Measurements from ENCODE around the gene EIF6. TPM values are rescaled to one million over a fixed set of nuclear protein-coding genes. Genes with fewer than 3 reads are reported as not detected.

Gene EIF6
- total and polyA plus RNA-seq, 9 of the 15 experiments (the other 6 are each of a cell fraction or from before 2014, with no cell fraction given): 165 to 832 (median 229) TPM

GRCh38 chr20:35281506-35282101 is 3.0 kb downstream of the EIF6 start:
- WGBS (ENCODE audit: insufficient coverage, low coverage, missing lambda C conversion rate): over 99% methylated on average over 8 of the region's 10 CpGs
- peaks cover 61% of the 10 kb centered on the region for H3K36me3 ChIP-seq (ENCODE audit: control insufficient read depth, insufficient read depth, low read length)
- CTCF ChIA-PET (ENCODE audit: low intra/inter-chr PET ratio): no interaction called here
- TF ChIP-seq POLR3A (IDR thresholded peaks at IDR 0.05; ENCODE audit: borderline replicate concordance, extremely low read depth, insufficient read depth, insufficient read length) (no peak), RBM25 (IDR thresholded peaks at IDR 0.05; ENCODE audit: low read depth, low read length, severe bottlenecking) (peak; percentile 64), GATAD2B (IDR thresholded peaks at IDR 0.05; ENCODE audit: borderline replicate concordance) (no peak), ZNF780A (CRISPR knock-in tag; IDR thresholded peaks at IDR 0.05) (no peak), PTTG1 (tag; IDR thresholded peaks at IDR 0.05; ENCODE audit: low read depth) (no peak), ZNF121 (CRISPR knock-in tag; conservative IDR thresholded peaks at IDR 0.05) (peak; percentile 98), RBFOX2 (IDR thresholded peaks at IDR 0.05; ENCODE audit: low read depth, low read length) (0 out of 2 replicates have a peak, but pooled peaks have one; percentile 11), PTBP1 (IDR thresholded peaks at IDR 0.05; ENCODE audit: low read depth, low read length) (no peak), POLR2A (conservative IDR thresholded peaks at IDR 0.05) (0 out of 2 replicates have a peak, but pooled peaks have one; percentile 10), IFI16 (CRISPR knock-in tag; IDR thresholded peaks at IDR 0.05) (no peak), POLR2H (tag; IDR thresholded peaks at IDR 0.05; ENCODE audit: low read depth) (no peak), ERF (CRISPR knock-in tag; IDR thresholded peaks at IDR 0.05) (no peak), BCOR (IDR thresholded peaks at IDR 0.05) (peak; percentile 43; the same call in 1 of the 2 replicates), DDX20 (tag; IDR thresholded peaks at IDR 0.05; ENCODE audit: low read depth) (no peak), ZNF717 (CRISPR knock-in tag; IDR thresholded peaks at IDR 0.05) (no peak), ZNF133 (CRISPR knock-in tag; IDR thresholded peaks at IDR 0.05) (no peak), NFE2L1 (tag; IDR thresholded peaks at IDR 0.05; ENCODE audit: borderline replicate concordance, low read depth) (no peak)
- TF ChIP-seq, protein P1, sequence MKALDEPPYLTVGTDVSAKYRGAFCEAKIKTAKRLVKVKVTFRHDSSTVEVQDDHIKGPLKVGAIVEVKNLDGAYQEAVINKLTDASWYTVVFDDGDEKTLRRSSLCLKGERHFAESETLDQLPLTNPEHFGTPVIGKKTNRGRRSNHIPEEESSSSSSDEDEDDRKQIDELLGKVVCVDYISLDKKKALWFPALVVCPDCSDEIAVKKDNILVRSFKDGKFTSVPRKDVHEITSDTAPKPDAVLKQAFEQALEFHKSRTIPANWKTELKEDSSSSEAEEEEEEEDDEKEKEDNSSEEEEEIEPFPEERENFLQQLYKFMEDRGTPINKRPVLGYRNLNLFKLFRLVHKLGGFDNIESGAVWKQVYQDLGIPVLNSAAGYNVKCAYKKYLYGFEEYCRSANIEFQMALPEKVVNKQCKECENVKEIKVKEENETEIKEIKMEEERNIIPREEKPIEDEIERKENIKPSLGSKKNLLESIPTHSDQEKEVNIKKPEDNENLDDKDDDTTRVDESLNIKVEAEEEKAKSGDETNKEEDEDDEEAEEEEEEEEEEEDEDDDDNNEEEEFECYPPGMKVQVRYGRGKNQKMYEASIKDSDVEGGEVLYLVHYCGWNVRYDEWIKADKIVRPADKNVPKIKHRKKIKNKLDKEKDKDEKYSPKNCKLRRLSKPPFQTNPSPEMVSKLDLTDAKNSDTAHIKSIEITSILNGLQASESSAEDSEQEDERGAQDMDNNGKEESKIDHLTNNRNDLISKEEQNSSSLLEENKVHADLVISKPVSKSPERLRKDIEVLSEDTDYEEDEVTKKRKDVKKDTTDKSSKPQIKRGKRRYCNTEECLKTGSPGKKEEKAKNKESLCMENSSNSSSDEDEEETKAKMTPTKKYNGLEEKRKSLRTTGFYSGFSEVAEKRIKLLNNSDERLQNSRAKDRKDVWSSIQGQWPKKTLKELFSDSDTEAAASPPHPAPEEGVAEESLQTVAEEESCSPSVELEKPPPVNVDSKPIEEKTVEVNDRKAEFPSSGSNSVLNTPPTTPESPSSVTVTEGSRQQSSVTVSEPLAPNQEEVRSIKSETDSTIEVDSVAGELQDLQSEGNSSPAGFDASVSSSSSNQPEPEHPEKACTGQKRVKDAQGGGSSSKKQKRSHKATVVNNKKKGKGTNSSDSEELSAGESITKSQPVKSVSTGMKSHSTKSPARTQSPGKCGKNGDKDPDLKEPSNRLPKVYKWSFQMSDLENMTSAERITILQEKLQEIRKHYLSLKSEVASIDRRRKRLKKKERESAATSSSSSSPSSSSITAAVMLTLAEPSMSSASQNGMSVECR (CRISPR knock-in tag; IDR thresholded peaks at IDR 0.05): no peak
- TF ChIP-seq, protein P2, sequence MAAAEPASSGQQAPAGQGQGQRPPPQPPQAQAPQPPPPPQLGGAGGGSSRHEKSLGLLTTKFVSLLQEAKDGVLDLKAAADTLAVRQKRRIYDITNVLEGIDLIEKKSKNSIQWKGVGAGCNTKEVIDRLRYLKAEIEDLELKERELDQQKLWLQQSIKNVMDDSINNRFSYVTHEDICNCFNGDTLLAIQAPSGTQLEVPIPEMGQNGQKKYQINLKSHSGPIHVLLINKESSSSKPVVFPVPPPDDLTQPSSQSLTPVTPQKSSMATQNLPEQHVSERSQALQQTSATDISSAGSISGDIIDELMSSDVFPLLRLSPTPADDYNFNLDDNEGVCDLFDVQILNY (CRISPR knock-in tag; IDR thresholded peaks at IDR 0.05): no peak

More at GRCh38 chr20:35281506-35282101, 3.0 kb downstream of the EIF6 start:
- DNase-seq (ENCODE audit: extremely low read depth in 1 of 4, low spot score in 3 of 4) (no peak), FAIRE-seq (no peak), ATAC-seq (no peak)
- no peaks in the 10 kb centered on the region for H3K9me1 ChIP-seq (ENCODE audit: control insufficient read depth, insufficient read depth, low read length)
- no peak overlapping the region for H3K9ac ChIP-seq (ENCODE audit: insufficient read depth in 1 of 2, low read depth in 2 of 2, low read length in 2 of 2)
- H3K9me3 ChIP-seq (replicated peaks; ENCODE audit: control insufficient read depth, insufficient read depth, low read depth, low read length): no peaks in the 10 kb centered on the region
- H3K27me3 ChIP-seq (ENCODE audit: control insufficient read depth in 2 of 2, insufficient read depth in 2 of 2, low read length in 2 of 2): no peaks in the 10 kb centered on the region
- intact Hi-C loops (cut with micrococcal nuclease) (no loop called here), in situ Hi-C loops (cut with MboI) (no loop called here)
- peaks cover 14 to 48% of the 10 kb centered on the region in 2 experiments; a peak in 4 of 5 replicates for H3K4me1 ChIP-seq (replicated peaks in 1 of 2; ENCODE audit: control insufficient read depth in 2 of 2, insufficient read depth in 2 of 2, low read length in 2 of 2)
- BruUV-seq (replicated peaks): no TSS peak
- POLR2A ChIA-PET: interaction anchor here (0.6 to 0.8 kb wide), 3 partner anchors 11 to 218 kb away, joined by 3 to 4 read pairs (median 3); no protein-coding TSS in a partner anchor
- no peak overlapping the region for H3K4me3 ChIP-seq
- H4K20me1 ChIP-seq (replicated peaks; ENCODE audit: control insufficient read depth, insufficient read depth, low read length): no peaks in the 10 kb centered on the region
- H2AFZ ChIP-seq (ENCODE audit: low read depth, low read length): no peak overlapping the region
- no peak overlapping the region for H3K4me2 ChIP-seq (ENCODE audit: insufficient read depth, low read length)
- peaks cover 47% of the 10 kb centered on the region for H3K79me2 ChIP-seq (ENCODE audit: control insufficient read depth, insufficient read depth, low read length)
- H3K27ac ChIP-seq (ENCODE audit: extremely low read depth, low read depth, low read length): no peak overlapping the region

All from K562 (cell line).